Progenitor cell of endocrine pancreas (in vitro differentiated cells): ENCODE data around the gene AGTRAP. TPM values are rescaled to one million over a fixed set of nuclear protein-coding genes. Genes with fewer than 3 reads are reported as not detected.

Experiments used
- DNase-seq: peaks from one replicate; pipeline ENCODE4 v3.0.0; 2021; ENCODE audit warnings: low spot score; ENCODE audit not compliant: unreplicated experiment
- H3K27ac Mint-ChIP-seq: 2 replicates; pipeline ENCODE4 v1.8.0; 2021; ENCODE audit warnings: mild to moderate bottlenecking, moderate library complexity, mixed read lengths
- H3K27me3 Mint-ChIP-seq: 2 replicates; pipeline ENCODE4 v1.8.0; 2021; ENCODE audit warnings: mixed read lengths
- H3K36me3 Mint-ChIP-seq: 2 replicates; pipeline ENCODE4 v1.8.0; 2022; ENCODE audit warnings: mixed read lengths; ENCODE audit not compliant: insufficient read depth
- H3K4me1 Mint-ChIP-seq: 2 replicates; pipeline ENCODE4 v1.8.0; 2021; ENCODE audit warnings: low read depth, mixed read lengths
- H3K4me3 Mint-ChIP-seq: 2 replicates; pipeline ENCODE4 v1.8.0; 2021; ENCODE audit warnings: low read depth, mild to moderate bottlenecking, moderate library complexity, mixed read lengths
- H3K9me3 Mint-ChIP-seq: 2 replicates; pipeline ENCODE4 v1.8.0; 2021; ENCODE audit warnings: low read depth, mixed read lengths
- CTCF ChIP-seq: fragments of 200-600 bp; sonication (generic); IDR thresholded peaks from one replicate; pipeline ENCODE4 v1.5.0; 2021; ENCODE audit warnings: antibody characterized with exemption, mild to moderate bottlenecking; ENCODE audit not compliant: unreplicated experiment
- total RNA-seq: library from RNA; stranded (reverse); gene quantifications from 2 replicates; pipeline ENCODE4 v1.2.1, GENCODE V29; 2021

AGTRAP gene
- total RNA-seq, 1 donor from 2014 or later: 34.2 TPM

DNA sequence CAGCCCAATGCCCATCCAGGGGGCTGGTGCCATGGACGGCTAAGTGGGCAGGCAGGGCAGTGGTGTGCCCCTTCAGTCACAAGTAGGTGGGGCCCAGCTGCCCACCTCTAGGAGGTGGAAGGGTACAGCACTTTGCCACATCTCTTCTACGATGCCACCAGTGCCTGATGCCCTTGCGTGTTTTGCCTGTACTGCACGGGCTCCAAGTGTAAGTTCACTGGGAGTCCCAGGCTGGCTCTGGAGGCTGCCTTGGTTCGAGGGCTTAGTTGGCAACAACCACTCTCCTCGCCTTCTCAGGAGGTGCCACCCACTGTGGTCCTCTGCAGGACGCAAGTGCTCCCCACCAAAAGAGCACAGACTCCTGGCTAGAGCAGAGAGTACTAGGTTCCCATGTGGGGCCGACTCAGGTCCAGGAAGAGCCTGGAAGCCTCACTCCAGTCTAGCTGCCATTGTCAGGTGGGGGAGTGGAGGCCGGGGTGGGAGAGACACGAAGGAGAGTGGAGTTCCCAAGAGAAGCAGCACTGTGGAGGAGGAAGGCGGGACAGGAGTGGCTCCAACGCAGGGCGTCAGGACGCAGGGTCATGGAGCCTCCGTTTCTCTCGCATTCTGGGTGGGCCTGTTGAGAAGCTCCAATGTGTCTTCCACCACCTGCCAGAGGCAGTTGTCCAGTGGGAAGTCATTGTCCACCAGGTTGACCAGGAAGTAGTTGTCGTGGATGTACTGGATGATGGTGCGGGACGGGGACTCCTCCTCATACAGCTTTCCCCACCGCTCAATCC lies 54.4 kb downstream of the AGTRAP start:
- Mint-ChIP-seq H3K4me1 (peaks cover 12% of the 10 kb centered on the region), H3K9me3 (no peaks in the 10 kb centered on the region), H3K27ac (no peak overlapping the region), H3K27me3 (peaks cover 2% of the 10 kb centered on the region), H3K36me3 (peaks cover 13% of the 10 kb centered on the region), H3K4me3 (no peak overlapping the region)
- no peak for TF ChIP-seq CTCF
- no peak for DNase-seq

- H3K4me1 Mint-ChIP-seq: peaks cover 10% of the 10 kb centered on the region
- no peak for TF ChIP-seq CTCF
- H3K4me3 Mint-ChIP-seq: no peak overlapping the region
- peaks cover 15% of the 10 kb centered on the region for H3K36me3 Mint-ChIP-seq
- DNase-seq: no peak
- H3K27me3 Mint-ChIP-seq: no peaks in the 10 kb centered on the region
- H3K9me3 Mint-ChIP-seq: no peaks in the 10 kb centered on the region
- no peak overlapping the region for H3K27ac Mint-ChIP-seq
Observed at GRCh38 chr1:11790880-11791715, 55.2 kb downstream of the AGTRAP start.

DNA sequence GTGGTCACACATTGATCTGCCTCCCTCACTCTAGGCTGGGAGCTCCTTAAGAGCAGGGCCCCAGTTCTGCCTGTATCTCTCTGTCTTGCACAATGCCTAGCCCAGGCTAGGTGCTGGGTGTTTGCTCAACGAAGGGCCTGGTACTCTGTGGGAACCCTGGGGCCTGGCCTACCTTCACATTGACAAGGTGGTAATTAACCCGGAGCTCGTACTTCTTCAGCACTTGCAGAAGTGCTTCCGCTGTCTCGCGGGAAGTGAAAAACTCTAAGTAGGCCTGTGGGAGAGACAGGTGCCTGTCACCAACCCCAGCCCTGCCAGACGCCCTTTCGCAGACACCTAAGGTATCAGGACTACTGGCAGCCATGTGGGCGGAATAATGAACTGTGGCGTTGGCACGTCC lies 56.2 kb downstream of the AGTRAP start:
- Mint-ChIP-seq H3K4me1 (peaks cover 5% of the 10 kb centered on the region), H3K27ac (no peak overlapping the region), H3K4me3 (no peak overlapping the region), H3K9me3 (no peaks in the 10 kb centered on the region), H3K27me3 (no peaks in the 10 kb centered on the region), H3K36me3 (peaks cover 15% of the 10 kb centered on the region)
- TF ChIP-seq CTCF: no peak
- no peak for DNase-seq

- H3K27me3 Mint-ChIP-seq: no peaks in the 10 kb centered on the region
- peaks cover 15% of the 10 kb centered on the region for H3K36me3 Mint-ChIP-seq
- no peak overlapping the region for H3K4me3 Mint-ChIP-seq
- no peaks in the 10 kb centered on the region for H3K9me3 Mint-ChIP-seq
- H3K4me1 Mint-ChIP-seq: no peaks in the 10 kb centered on the region
- no peak for DNase-seq
- no peak overlapping the region for H3K27ac Mint-ChIP-seq
- no peak for TF ChIP-seq CTCF
Observed at GRCh38 chr1:11793819-11794218, 57.9 kb downstream of the AGTRAP start.

DNA sequence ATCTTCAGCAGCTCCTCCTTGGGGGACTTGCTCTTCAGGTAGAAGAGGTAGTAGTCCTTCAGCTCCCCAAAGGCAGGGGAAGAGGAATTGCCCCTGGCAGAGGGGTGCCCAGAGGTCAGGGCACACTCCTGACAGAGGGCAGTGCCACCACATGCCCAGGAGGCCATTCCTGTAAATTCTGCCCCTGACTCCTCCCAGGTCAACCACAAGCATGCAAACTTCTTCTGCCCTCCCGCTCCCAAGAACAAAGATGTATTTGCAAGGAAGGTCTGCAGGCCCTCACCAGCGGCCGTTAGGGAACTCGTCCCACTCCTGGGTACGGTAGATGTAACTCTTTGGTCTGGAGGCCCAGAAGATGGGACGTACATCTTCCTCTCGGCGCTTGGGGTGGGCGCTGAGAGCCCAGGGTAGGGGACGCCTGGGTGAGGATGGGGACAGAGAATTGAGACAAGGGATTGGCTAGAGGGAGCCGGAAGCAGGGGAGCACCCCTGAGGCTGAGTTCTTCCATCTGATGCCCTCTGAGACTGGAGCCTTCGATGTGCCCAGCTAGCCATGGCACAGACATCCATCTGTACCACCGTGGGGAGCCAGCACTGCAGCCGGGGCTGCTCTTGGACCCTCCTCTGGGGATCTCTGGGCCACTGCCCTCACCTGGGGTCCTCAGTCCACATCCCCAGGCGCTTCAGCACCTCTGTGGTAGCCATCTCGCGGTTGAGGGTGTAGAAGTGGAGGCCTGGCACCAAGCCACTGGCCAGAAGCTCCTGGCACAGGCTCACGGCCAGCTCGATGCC lies 58.7 kb downstream of the AGTRAP start:
- H3K9me3 Mint-ChIP-seq: no peaks in the 10 kb centered on the region
- H3K4me3 Mint-ChIP-seq: no peak overlapping the region
- no peak for DNase-seq
- no peaks in the 10 kb centered on the region for H3K4me1 Mint-ChIP-seq
- H3K27ac Mint-ChIP-seq: no peak overlapping the region
- no peaks in the 10 kb centered on the region for H3K27me3 Mint-ChIP-seq
- peaks cover 15% of the 10 kb centered on the region for H3K36me3 Mint-ChIP-seq
- no peak for TF ChIP-seq CTCF
